Tibial nerve (tissue), 3 donors: ENCODE results near the gene AEBP1.

Source experiments
- CTCF ChIP-seq, 5 experiments: fragments of 200-600 bp in 3 of 5; fragments of 450-650 bp in 2 of 5; sonication (generic) in 3 of 5; IDR thresholded peaks; one replicate each; pipeline ENCODE4 v1.5.1; 2016 to 2019; ENCODE audit warnings: antibody characterized with exemption in 5 of 5, mild to moderate bottlenecking in 3 of 5, moderate library complexity in 2 of 5
- POLR2A ChIP-seq, 2 donors: fragments of 450-650 bp; IDR thresholded peaks; one replicate each; pipeline ENCODE4 v1.6.1; 2017; ENCODE audit warnings: antibody characterized with exemption in 2 of 2, mild to moderate bottlenecking in 2 of 2, moderate library complexity in 2 of 2

GRCh38 chr7:44127161-44127560 is 23.0 kb downstream of the AEBP1 start:
- TF ChIP-seq CTCF (IDR thresholded peaks at IDR 0.05) (no peak), POLR2A (IDR thresholded peaks at IDR 0.05) (no peak)
